ENCODE data around the gene TRAF3IP1.

Gene TRAF3IP1

DNA sequence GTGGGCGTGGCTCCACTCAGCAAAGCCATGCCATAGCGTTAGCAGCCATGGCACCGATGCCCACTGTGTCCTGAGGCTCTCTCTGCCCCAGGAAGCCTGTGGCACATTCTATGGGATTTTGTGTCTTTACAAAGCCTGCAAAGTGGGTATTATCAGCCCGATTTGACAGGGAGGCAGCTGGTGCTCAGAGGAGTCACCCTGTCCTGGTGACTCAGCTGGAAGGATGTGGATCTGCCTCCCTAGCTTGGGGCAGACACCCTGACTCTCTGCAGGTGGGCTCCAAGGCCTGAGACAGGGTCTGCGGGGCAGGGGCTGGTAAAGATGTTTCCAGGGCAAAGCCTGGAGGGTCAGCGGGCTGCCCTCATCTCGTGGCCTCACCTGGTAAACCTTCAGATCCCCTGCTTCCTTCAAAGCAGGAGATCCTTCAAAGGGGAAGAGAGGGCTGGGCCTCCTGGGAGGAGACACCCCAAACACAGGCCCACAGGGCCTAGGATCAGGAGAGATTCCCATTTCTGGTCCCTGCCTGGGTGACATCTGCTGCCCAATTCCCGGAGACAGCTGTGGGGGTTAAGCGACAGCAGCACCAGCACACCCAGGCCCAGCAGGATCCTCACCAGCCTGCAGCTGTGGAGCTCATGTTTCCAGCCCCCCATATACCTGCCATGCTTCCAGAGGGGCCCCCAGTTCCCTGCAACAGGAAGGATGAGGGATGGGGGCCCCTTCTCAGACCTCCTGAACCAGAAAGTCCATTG is 103.4 kb downstream of the TRAF3IP1 start:
- Histone ChIP-seq H3K27ac (ENCODE audit: low read depth, low read length, severe bottlenecking) (no peak overlapping the region), H3K4me1 (ENCODE audit: control insufficient read depth, insufficient read depth, low read length, poor library complexity, severe bottlenecking) (peaks cover 26% of the 10 kb centered on the region), H3K4me3 (ENCODE audit: extremely low read depth, insufficient read depth, low read length, poor library complexity, severe bottlenecking) (no peak overlapping the region), H3K9me3 (ENCODE audit: control insufficient read depth, low read length) (no peaks in the 10 kb centered on the region), H3K36me3 (ENCODE audit: control insufficient read depth, insufficient read depth, low read length) (peaks cover 2% of the 10 kb centered on the region)
- 86 to 91% methylated on average over 8 to 9 of the region's 9 CpGs for WGBS, 2 experiments (ENCODE audit: insufficient coverage in 2 of 2)

DNA sequence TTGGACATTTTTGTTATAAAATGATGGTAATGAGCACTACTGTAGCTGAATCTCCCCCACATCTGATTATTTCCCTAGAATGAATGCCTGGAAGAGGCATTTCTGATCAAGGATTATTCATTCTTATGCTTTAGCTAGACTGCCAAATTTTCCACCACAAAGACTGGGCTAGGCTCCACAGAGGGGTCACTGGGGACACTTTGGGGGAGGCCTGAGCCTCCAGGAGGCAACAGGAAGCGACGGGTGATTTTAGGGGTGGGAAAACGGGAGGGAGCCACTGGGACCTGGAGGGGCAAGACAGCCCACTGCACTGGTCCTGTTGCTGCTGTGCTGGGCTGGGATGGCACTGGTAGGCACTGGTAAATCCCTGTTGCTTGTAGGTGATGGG is 104.0 kb downstream of the TRAF3IP1 start:
- Histone ChIP-seq H3K36me3 (ENCODE audit: control insufficient read depth, insufficient read depth, low read length) (peaks cover 8% of the 10 kb centered on the region), H3K9me3 (ENCODE audit: control insufficient read depth, low read length) (no peaks in the 10 kb centered on the region), H3K4me3 (ENCODE audit: extremely low read depth, insufficient read depth, low read length, poor library complexity, severe bottlenecking) (no peak overlapping the region), H3K4me1 (ENCODE audit: control insufficient read depth, insufficient read depth, low read length, poor library complexity, severe bottlenecking) (peaks cover 26% of the 10 kb centered on the region), H3K27ac (ENCODE audit: low read depth, low read length, severe bottlenecking) (no peak overlapping the region)
- 100% methylated on average over 3 of the region's 3 CpGs; no CpG with 5 or more reads in 1 of the 2 experiments for WGBS, 2 experiments (ENCODE audit: insufficient coverage in 2 of 2)

DNA sequence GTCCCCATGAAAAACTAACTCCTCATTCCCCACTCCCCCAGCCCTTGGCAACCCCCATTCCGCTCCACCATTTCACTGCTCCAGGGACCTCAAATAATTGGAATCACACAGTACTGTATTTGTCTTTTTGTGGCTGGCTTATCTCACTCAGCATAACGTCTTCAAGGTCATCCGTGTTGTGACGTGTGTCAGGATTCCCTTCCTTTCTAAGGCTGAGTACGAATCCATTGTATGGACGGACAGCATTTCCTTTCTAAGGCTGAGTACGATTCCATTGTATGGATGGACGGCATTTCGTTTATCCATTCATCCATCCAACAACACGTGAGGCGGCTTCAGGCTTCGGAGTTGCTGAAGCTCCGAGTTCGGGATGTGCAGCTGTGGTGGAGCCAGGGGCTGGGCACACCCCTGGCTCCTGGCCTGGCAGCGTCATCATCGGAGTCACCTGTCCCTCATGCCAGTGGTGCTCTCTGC is 105.2 kb downstream of the TRAF3IP1 start:
- 87 to 90% methylated on average over 16 of the region's 16 CpGs for WGBS, 2 experiments (ENCODE audit: insufficient coverage in 2 of 2)
- Histone ChIP-seq H3K4me3 (ENCODE audit: extremely low read depth, insufficient read depth, low read length, poor library complexity, severe bottlenecking) (peak overlapping the region; percentile 93), H3K27ac (ENCODE audit: low read depth, low read length, severe bottlenecking) (peak overlapping the region; percentile 90), H3K4me1 (ENCODE audit: control insufficient read depth, insufficient read depth, low read length, poor library complexity, severe bottlenecking) (peaks cover 21% of the 10 kb centered on the region), H3K9me3 (ENCODE audit: control insufficient read depth, low read length) (peaks cover 8% of the 10 kb centered on the region), H3K36me3 (ENCODE audit: control insufficient read depth, insufficient read depth, low read length) (peaks cover 20% of the 10 kb centered on the region)

DNA sequence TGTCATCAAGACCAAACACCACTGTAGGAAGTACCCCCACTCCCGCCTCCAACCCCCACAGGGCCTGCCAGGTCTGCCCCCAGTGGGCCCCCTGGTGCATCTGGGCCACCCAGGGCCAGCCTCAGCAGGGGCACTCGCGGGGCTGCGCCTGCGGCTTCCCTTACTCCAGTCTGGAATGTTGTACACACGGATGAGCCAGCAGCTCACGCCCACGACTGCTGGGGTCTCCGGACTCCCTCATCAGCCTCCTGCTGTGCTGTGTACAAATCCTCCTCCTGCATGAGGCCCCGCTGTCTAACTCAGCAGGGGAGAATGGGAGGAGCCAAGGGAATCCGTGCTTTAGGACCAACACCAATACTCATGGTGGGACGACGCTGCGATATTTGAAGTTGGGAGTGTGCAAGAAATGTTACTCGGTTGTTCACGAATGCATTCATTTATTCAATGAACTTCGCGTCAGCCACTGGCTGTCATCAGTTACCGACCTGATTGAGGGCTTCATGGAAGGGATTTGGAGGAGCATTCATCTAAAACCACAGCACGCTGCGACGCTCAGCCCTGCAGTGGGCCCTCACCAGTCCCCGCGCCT is 105.8 kb downstream of the TRAF3IP1 start:
- H3K36me3 ChIP-seq (ENCODE audit: control insufficient read depth, insufficient read depth, low read length): peaks cover 24% of the 10 kb centered on the region
- peak overlapping the region; percentile 90 for H3K27ac ChIP-seq (ENCODE audit: low read depth, low read length, severe bottlenecking)
- WGBS, 2 experiments (ENCODE audit: insufficient coverage in 2 of 2): 0 to 4% methylated on average over 17 to 20 of the region's 24 CpGs
- H3K4me1 ChIP-seq (ENCODE audit: control insufficient read depth, insufficient read depth, low read length, poor library complexity, severe bottlenecking): peaks cover 16% of the 10 kb centered on the region
- H3K9me3 ChIP-seq (ENCODE audit: control insufficient read depth, low read length): peaks cover 10% of the 10 kb centered on the region
- peak overlapping the region; percentile 93 for H3K4me3 ChIP-seq (ENCODE audit: extremely low read depth, insufficient read depth, low read length, poor library complexity, severe bottlenecking)

DNA sequence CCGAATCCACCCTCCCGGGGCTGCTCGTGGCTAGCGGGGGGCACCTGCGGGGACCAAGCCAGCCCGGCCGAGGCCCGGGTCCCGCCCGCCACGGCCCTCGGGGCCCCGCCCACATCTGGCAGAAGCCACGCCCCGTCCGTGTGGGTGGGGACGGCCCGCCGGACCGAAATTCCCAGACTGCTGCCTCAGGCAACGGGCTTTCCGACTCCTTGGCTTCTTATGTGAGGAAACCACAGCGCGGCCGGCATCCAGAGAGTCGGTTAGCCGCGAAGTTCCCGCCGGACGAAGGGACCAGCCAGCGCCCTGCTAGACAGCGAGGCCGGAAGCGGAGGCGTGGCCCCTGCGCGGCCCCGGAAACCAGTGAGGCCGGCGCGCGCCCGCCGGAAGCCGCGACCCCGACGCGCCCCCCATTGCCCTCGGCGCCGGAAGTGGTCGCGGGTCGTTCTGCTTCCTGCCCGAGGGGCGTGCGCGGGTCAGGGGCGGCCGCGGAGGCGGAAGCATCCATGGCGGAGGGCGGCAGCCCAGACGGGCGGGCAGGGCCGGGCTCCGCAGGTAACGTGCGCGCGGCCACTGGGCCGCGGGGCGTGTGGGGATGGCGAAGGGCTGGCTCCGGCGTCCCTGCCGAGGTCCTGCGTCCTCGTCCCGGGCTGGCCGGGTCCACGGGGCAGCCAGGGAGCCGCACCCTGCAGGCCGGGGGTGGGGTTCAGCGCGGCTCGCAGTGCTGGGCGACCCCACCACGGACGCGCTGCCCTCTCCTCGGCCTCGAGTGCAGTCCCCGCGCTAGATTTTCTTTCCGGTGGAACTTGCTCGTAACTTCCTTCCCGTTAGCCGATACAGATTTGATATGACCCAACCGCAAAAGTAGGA is 106.5 kb downstream of the TRAF3IP1 start, which contains the start of gene ASB1:
TSS of gene ASB1 (plus strand) at position 360 of the 867 bp plus-strand sequence. CDS start at position 504, 144 bp downstream.
- Histone ChIP-seq H3K27ac (ENCODE audit: low read depth, low read length, severe bottlenecking) (peak within 1 kb of the TSS; percentile 90), H3K36me3 (ENCODE audit: control insufficient read depth, insufficient read depth, low read length) (peaks cover 28% of the 10 kb centered on the region), H3K4me3 (ENCODE audit: extremely low read depth, insufficient read depth, low read length, poor library complexity, severe bottlenecking) (peak within 1 kb of the TSS; percentile 93), H3K9me3 (ENCODE audit: control insufficient read depth, low read length) (peaks cover 10% of the 10 kb centered on the region), H3K4me1 (ENCODE audit: control insufficient read depth, insufficient read depth, low read length, poor library complexity, severe bottlenecking) (peaks cover 12% of the 10 kb centered on the region)
- WGBS, 2 experiments (ENCODE audit: insufficient coverage in 2 of 2): 0% methylated on average over 65 to 99 of the region's 104 CpGs

- Histone ChIP-seq H3K4me3 (ENCODE audit: extremely low read depth, insufficient read depth, low read length, poor library complexity, severe bottlenecking) (peak overlapping the region; percentile 93), H3K4me1 (ENCODE audit: control insufficient read depth, insufficient read depth, low read length, poor library complexity, severe bottlenecking) (peaks cover 12% of the 10 kb centered on the region), H3K36me3 (ENCODE audit: control insufficient read depth, insufficient read depth, low read length) (peaks cover 32% of the 10 kb centered on the region), H3K27ac (ENCODE audit: low read depth, low read length, severe bottlenecking) (peak overlapping the region; percentile 90), H3K9me3 (ENCODE audit: control insufficient read depth, low read length) (peaks cover 10% of the 10 kb centered on the region)
- 8 to 11% methylated on average over 9 to 17 of the region's 20 CpGs for WGBS, 2 experiments (ENCODE audit: insufficient coverage in 2 of 2)
Observed at GRCh38 chr2:238427435-238428162, 107.3 kb downstream of the TRAF3IP1 start.

DNA sequence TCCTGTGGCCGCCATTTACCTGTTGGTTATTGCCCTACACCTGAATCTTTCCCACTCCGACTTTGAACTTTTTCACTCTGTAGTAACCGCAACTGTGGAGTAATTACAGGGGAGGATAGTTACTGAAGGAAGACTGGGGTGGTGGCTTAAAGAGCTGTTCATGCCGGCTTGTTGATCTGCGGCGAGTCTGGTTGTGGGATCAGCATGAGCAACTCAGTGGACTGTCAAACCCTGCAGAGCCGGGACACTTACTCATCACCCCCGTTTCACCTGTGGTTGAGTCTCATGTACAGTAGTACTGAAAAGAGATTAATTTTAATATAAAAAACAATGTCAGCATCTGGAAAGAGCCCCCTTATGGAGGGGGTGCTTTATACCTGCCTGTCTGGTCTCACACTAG is 108.5 kb downstream of the TRAF3IP1 start:
- H3K27ac ChIP-seq (ENCODE audit: low read depth, low read length, severe bottlenecking): no peak overlapping the region
- peaks cover 7% of the 10 kb centered on the region for H3K4me1 ChIP-seq (ENCODE audit: control insufficient read depth, insufficient read depth, low read length, poor library complexity, severe bottlenecking)
- WGBS, 2 experiments (ENCODE audit: insufficient coverage in 2 of 2): 95 to 100% methylated on average over 2 to 4 of the region's 8 CpGs
- peaks cover 44% of the 10 kb centered on the region for H3K36me3 ChIP-seq (ENCODE audit: control insufficient read depth, insufficient read depth, low read length)
- H3K9me3 ChIP-seq (ENCODE audit: control insufficient read depth, low read length): peaks cover 10% of the 10 kb centered on the region
- no peak overlapping the region for H3K4me3 ChIP-seq (ENCODE audit: extremely low read depth, insufficient read depth, low read length, poor library complexity, severe bottlenecking)

- Histone ChIP-seq H3K4me1 (ENCODE audit: control insufficient read depth, insufficient read depth, low read length, poor library complexity, severe bottlenecking) (peaks cover 2% of the 10 kb centered on the region), H3K4me3 (ENCODE audit: extremely low read depth, insufficient read depth, low read length, poor library complexity, severe bottlenecking) (no peak overlapping the region), H3K36me3 (ENCODE audit: control insufficient read depth, insufficient read depth, low read length) (peaks cover 63% of the 10 kb centered on the region), H3K27ac (ENCODE audit: low read depth, low read length, severe bottlenecking) (no peak overlapping the region), H3K9me3 (ENCODE audit: control insufficient read depth, low read length) (peaks cover 10% of the 10 kb centered on the region)
- WGBS, 2 experiments (ENCODE audit: insufficient coverage in 2 of 2): 96 to 99% methylated on average over 6 of the region's 6 CpGs
Observed at GRCh38 chr2:238430781-238431180, 110.5 kb downstream of the TRAF3IP1 start.

GRCh38 chr2:238431456-238431855 is 111.1 kb downstream of the TRAF3IP1 start:
- Histone ChIP-seq H3K4me1 (ENCODE audit: control insufficient read depth, insufficient read depth, low read length, poor library complexity, severe bottlenecking) (no peaks in the 10 kb centered on the region), H3K27ac (ENCODE audit: low read depth, low read length, severe bottlenecking) (no peak overlapping the region)
- WGBS, 2 experiments (ENCODE audit: insufficient coverage in 2 of 2): no CpG with 5 or more reads among the region's 1 CpG

More at GRCh38 chr2:238431456-238431855, 111.1 kb downstream of the TRAF3IP1 start:
- H3K9me3 ChIP-seq (ENCODE audit: control insufficient read depth, low read length): peaks cover 10% of the 10 kb centered on the region
- no peak overlapping the region for H3K4me3 ChIP-seq (ENCODE audit: extremely low read depth, insufficient read depth, low read length, poor library complexity, severe bottlenecking)
- H3K36me3 ChIP-seq (ENCODE audit: control insufficient read depth, insufficient read depth, low read length): peaks cover 68% of the 10 kb centered on the region

Measured in mesodermal cell (in vitro differentiated cells).